GM19467 (cell line): ENCODE measurements around the gene ENAH.

Experiments
- ATAC-seq: cut with Tn5 transposase; IDR thresholded peaks from one replicate; pipeline ENCODE4 v1.9.1; 2021; ENCODE audit warnings: mild to moderate bottlenecking, moderate library complexity; ENCODE audit not compliant: unreplicated experiment

Gene ENAH

DNA sequence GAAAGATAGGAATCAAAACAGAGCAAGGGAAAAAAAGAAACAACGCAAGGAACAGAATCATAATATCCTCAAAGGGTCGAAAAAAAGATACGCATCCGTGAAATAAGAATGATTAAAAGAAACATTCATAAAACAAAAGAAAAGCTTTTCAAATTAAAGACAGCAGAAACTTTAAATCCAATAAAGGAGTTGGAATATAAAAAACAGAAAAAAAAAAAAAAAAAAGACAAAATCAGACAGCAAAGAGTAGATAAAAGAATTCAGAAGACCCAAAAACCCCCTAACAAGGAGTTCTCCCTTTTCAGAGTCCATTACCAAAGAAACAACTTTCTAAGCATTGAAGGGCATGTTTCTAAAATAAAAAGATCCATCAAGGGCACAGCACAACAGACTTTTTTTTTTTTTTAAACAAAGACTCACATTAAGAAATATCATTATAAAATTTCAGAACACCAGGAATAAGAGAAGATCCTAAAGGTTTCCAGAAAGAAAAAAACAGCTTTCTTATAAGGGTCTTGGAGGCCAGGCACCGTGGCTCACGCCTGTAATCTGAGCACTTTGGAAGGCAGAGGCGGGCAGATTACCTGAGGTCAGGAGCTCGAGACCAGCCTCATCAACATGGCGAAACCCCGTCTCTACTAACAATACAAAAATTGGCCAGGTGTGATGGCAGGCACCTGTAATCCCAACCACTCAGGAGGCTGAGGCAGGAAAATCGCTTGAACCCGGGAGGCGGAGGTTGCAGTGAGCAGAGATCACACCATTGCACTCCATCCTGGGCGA lies 44.7 kb downstream of the ENAH start:
- no peak for ATAC-seq

DNA sequence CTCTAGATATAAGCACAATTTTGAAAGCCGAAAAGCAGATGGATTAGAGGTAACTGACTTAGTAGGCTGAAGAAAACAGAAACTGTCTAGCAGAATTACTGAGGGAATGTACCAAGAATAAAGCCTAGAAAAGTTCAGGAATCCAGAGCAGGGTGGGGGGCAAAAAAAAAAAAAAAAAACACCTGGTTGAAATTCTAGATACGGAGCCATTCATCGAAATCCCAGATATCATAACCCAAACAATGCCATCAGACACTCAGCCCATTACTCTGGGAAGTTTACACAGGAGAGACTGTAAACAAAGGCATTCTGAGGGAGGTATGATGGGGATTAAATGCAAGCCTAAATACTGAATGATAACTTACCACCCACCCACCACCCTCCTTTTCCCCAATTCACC lies 45.6 kb downstream of the ENAH start:
- no peak for ATAC-seq

DNA sequence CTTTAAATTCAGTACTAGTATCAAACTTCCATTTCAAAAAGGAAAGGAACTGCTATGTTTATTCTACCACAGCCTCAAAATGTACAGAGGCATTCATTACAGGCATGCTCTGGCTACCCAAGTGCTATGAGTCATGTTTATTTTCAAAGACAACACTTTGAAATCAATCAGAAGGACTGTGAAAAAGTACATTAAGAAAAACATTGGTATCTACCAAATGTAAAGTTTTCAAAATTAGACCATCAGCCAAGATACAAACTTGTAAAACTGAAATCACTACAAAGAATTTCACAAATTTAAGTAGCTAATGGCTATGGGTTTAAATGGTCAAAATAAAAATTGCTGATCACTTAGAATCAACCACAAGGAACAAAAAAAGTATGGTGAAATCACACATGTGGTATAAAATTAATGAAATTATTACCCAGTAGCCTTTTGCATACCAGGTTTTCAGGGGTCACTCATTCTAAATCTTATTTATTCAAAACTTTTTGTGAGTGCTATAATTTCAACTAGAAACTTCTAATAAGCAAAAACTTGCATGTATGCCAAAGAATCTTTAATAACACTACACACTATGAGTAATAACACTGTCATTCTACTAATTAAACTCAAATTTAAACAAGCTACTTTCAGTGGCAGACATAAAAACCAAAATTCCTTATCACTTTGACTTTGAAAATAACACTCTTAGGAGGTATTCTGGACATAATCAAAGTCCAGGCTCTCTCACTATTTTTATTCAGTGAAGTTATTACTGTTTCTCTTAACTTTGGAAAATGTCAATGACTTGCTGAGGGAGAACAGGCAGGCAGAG lies 49.2 kb downstream of the ENAH start:
- no peak for ATAC-seq

- ATAC-seq: no peak
These were observed 50.2 kb downstream of the ENAH start for GRCh38 chr1:225602590-225603206.

DNA sequence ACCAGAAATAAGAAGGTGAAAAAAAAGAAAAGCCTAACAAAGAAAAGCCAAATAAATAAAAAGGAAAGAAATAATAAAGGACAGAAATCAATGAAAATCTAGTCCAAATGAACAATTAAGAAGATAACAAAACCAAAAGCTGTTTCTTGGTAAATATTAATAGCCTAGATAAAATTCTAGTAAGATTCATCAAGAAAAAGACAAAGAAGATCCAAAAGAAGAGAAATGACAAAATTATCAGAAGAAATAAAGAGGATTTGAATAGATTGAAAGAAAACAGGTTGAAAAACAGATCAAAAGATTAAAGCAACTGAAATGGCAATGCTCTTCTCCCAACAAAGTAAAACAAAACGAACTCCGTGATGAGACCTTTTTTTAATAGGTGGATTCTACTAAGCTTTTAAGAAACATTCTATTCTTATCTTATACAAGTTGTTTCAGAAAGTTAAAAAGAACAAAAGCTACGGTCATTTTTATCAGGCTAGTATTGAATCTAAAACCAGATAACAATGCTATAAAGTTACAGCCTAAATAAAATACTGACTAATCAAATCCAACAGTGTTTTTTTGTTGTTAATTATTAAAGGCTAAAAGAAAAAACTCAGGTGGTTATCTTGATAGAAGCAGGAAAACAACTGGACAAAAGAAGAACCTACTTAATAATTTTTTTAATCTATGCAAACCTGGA lies 50.9 kb downstream of the ENAH start:
- ATAC-seq: no peak

DNA sequence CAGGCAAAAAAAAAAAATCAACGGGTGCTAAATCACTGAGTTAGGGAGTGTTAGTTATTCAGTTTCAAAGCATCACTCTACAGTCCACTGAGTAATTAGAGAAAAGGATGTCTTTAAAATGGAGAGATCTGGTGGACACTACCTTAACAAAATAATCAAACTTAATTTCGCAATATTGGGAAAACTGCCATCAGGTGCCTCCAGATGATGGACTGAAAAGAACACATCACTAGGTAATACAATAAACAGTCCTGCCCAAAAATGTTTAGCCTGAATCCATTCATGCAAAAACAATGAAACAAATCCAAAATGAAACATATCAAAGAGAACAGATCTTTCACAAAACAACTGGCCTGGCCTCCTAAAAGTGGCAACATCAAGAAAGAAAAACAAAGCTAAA lies 54.1 kb downstream of the ENAH start:
- ATAC-seq: no peak

GRCh38 chr1:225597926-225598575 lies 54.9 kb downstream of the ENAH start:
- no peak for ATAC-seq

- ATAC-seq: no peak
These were observed 56.2 kb downstream of the ENAH start for GRCh38 chr1:225596736-225597135.

GRCh38 chr1:225595974-225596551 lies 56.9 kb downstream of the ENAH start:
- ATAC-seq: no peak

GRCh38 chr1:225595452-225595851 lies 57.5 kb downstream of the ENAH start:
- no peak for ATAC-seq

- no peak for ATAC-seq
These were observed 59.5 kb downstream of the ENAH start for GRCh38 chr1:225593414-225593813.

GRCh38 chr1:225592362-225593025 lies 60.4 kb downstream of the ENAH start:
- no peak for ATAC-seq

DNA sequence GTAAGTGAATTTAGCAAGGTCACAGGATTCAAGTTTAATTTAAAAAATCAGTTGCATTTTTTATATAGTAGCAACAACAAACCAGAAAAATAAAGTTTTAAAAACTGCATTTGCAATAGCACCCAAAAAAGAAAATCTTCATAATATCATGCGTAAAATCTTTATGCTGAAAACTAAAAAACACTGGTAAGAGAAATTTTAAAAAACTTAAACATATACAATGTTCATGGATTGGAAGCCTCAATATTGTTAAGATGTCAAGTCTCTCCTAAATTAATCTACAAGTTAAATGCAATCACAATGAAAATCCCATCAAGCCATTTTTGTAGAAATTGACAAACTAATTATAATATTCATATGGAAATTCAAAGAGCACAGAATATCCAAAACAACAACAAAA lies 65.6 kb downstream of the ENAH start:
- no peak for ATAC-seq

DNA sequence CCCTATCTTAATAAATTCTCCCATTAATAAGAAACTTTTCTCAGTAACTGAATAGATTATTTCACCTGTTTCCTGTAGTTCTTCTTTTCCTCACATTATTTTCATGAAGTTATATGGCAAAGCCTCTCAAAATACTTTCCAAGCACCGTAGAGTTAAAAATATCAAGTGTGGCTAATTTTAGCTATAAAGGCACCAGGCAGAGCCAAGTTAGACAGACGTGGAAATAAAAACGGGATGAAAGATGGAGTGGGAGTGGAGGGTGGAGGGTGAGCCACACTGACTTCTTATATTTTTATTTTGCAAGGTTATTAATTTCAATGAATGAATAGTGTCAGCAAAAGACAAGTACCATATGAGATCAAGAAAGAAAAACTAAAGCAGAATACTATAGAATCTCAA lies 71.7 kb downstream of the ENAH start:
- no peak for ATAC-seq

- ATAC-seq: no peak
These were observed 72.5 kb downstream of the ENAH start for GRCh38 chr1:225580238-225581099.

GRCh38 chr1:225578251-225578977 lies 74.5 kb downstream of the ENAH start:
- no peak for ATAC-seq

- no peak for ATAC-seq
These were observed 75.7 kb downstream of the ENAH start for GRCh38 chr1:225577241-225577640.

GRCh38 chr1:225573216-225573615 lies 79.7 kb downstream of the ENAH start:
- no peak for ATAC-seq
